Limb (tissue), 2 donors: Measurements from ENCODE around the gene ASS1.

Source experiments
- DNase-seq, 2 donors: peaks; one replicate each; pipeline ENCODE4 v3.0.0-alpha.2; 2016; ENCODE audit errors: extremely low spot score in 2 of 2

ASS1 gene

GRCh38 chr9:130454096-130454811 lies 9.5 kb downstream of the ASS1 start:
- DNase-seq = no peak

GRCh38 chr9:130454812-130455325 lies 10.1 kb downstream of the ASS1 start:
- no peak for DNase-seq

- DNase-seq = no peak
Observed at GRCh38 chr9:130458027-130458803, 13.5 kb downstream of the ASS1 start.

GRCh38 chr9:130458804-130459067 lies 14.0 kb downstream of the ASS1 start:
- DNase-seq = no peak

- DNase-seq = no peak
Observed at GRCh38 chr9:130459151-130459550, 14.4 kb downstream of the ASS1 start.

GRCh38 chr9:130459941-130460669 lies 15.3 kb downstream of the ASS1 start:
- DNase-seq = no peak

GRCh38 chr9:130461218-130461630 lies 16.5 kb downstream of the ASS1 start:
- DNase-seq = peak; percentile 55 to 88

- no peak for DNase-seq
Observed at GRCh38 chr9:130461731-130462130, 17.0 kb downstream of the ASS1 start.

GRCh38 chr9:130462685-130463540 lies 18.2 kb downstream of the ASS1 start:
- DNase-seq = no peak

GRCh38 chr9:130463763-130464745 lies 19.3 kb downstream of the ASS1 start:
- DNase-seq = no peak

- DNase-seq = no peak
Observed at GRCh38 chr9:130465383-130466096, 20.8 kb downstream of the ASS1 start.

GRCh38 chr9:130466537-130467217 lies 21.9 kb downstream of the ASS1 start:
- DNase-seq = peak in 1 of 2 donors; percentile 37

GRCh38 chr9:130467316-130467715 lies 22.6 kb downstream of the ASS1 start:
- peak in 1 of 2 donors; percentile 47 for DNase-seq

GRCh38 chr9:130468566-130468965 lies 23.8 kb downstream of the ASS1 start:
- no peak for DNase-seq

- no peak for DNase-seq
Observed at GRCh38 chr9:130470269-130470668, 25.5 kb downstream of the ASS1 start.

- no peak for DNase-seq
Observed at GRCh38 chr9:130470950-130471349, 26.2 kb downstream of the ASS1 start.

GRCh38 chr9:130471411-130472183 lies 26.8 kb downstream of the ASS1 start:
- DNase-seq = peak in 1 of 2 donors; percentile 58

GRCh38 chr9:130472184-130472705 lies 27.5 kb downstream of the ASS1 start:
- DNase-seq = no peak
